Measurements from ENCODE around the gene SLAMF1. TPM values are rescaled to one million over a fixed set of nuclear protein-coding genes. Genes with fewer than 3 reads are reported as not detected.

SLAMF1 gene
- total and polyA plus RNA-seq, 9 of the 15 experiments (the other 6 are each of a cell fraction or from before 2014, with no cell fraction given): 0.04 to 0.17 (median 0.11) TPM; not detected in 4

- TF ChIP-seq ZNF398 (CRISPR knock-in tag; IDR thresholded peaks at IDR 0.05) (no peak), KLF16 (IDR thresholded peaks at IDR 0.05) (peak; percentile 9; the same call in 1 of the 2 replicates), U2AF2 (optimal IDR thresholded peaks at IDR 0.05; ENCODE audit: low read depth, low read length) (no peak), ETV6 (IDR thresholded peaks at IDR 0.05; ENCODE audit: borderline replicate concordance in 1 of 2, low read depth in 2 of 2, low read length in 1 of 2) (no peak), ETV6 (CRISPR knock-in tag; IDR thresholded peaks at IDR 0.05; ENCODE audit: borderline replicate concordance) (no peak), STAT5B (CRISPR knock-in tag; IDR thresholded peaks at IDR 0.05) (no peak), ZNF583 (CRISPR knock-in tag; IDR thresholded peaks at IDR 0.05) (no peak), ESRRA (IDR thresholded peaks at IDR 0.05; ENCODE audit: borderline replicate concordance, low read depth) (no peak), CBX1 (IDR thresholded peaks at IDR 0.05; ENCODE audit: low read depth) (peak; percentile 31; the same call in 1 of the 2 replicates), ZNF507 (tag; conservative IDR thresholded peaks at IDR 0.05) (no peak), CC2D1A (IDR thresholded peaks at IDR 0.05) (peak; percentile 93), CHAMP1 (IDR thresholded peaks at IDR 0.05) (peak; percentile 89), ZNF23 (CRISPR knock-in tag; IDR thresholded peaks at IDR 0.05) (no peak), NCOA6 (IDR thresholded peaks at IDR 0.05) (no peak), CTCF (IDR thresholded peaks at IDR 0.05 in 2 of 3, conservative IDR thresholded peaks at IDR 0.05 in 1 of 3; ENCODE audit: insufficient read depth in 2 of 3, low read depth in 1 of 3, low read length in 3 of 3) (peak; percentile 54 to 66 (median 64)), BRF2 (IDR thresholded peaks at IDR 0.05; ENCODE audit: borderline replicate concordance, insufficient read depth, insufficient read length) (no peak), ZNF668 (CRISPR knock-in tag; IDR thresholded peaks at IDR 0.05) (no peak), PURB (CRISPR knock-in tag; IDR thresholded peaks at IDR 0.05; ENCODE audit: low read depth) (no peak), FOXM1 (IDR thresholded peaks at IDR 0.05; ENCODE audit: low read depth) (peak; percentile 70), FOXM1 (CRISPR knock-in tag; IDR thresholded peaks at IDR 0.05; ENCODE audit: low read depth) (no peak), ASH1L (IDR thresholded peaks at IDR 0.05; ENCODE audit: borderline replicate concordance, low read depth, partially characterized antibody) (no peak), FOXK1 (CRISPR knock-in tag; IDR thresholded peaks at IDR 0.05; ENCODE audit: borderline replicate concordance) (no peak), CBX3 (IDR thresholded peaks at IDR 0.05; ENCODE audit: borderline replicate concordance in 1 of 2, low read length in 2 of 2) (0 out of 3 replicates have a peak, but pooled peaks of 1 of the 2 experiments have one; percentile 41)
Measured at GRCh38 chr1:160618763-160619274, 28.0 kb downstream of the SLAMF1 start (continued).
